Lower lobe of right lung (tissue), 2 donors: ENCODE results near the gene KIF25. TPM values are rescaled to one million over a fixed set of nuclear protein-coding genes. Genes with fewer than 3 reads are reported as not detected.
A peak's percentile ranks its signal among the peaks of the same experiment; 100 is the strongest.

Experiments used
- ATAC-seq, 2 donors: fragments of 200-7000 bp; cut with Tn5 transposase; one replicate each; pipeline ENCODE4 v1.9.1; 2020 to 2022; ENCODE audit warnings: mild to moderate bottlenecking in 2 of 2, moderate library complexity in 2 of 2
- DNase-seq: peaks from one replicate; pipeline ENCODE4 v3.0.0-alpha.2; 2020
- H3K27ac ChIP-seq: fragments of 200-600 bp; one replicate; pipeline ENCODE4 v1.8.0; 2022
- H3K27me3 ChIP-seq: fragments of 200-600 bp; one replicate; pipeline ENCODE4 v1.8.0; 2022; ENCODE audit warnings: low read depth
- H3K36me3 ChIP-seq: fragments of 200-600 bp; one replicate; pipeline ENCODE4 v1.8.0; 2022; ENCODE audit warnings: mild to moderate bottlenecking
- H3K4me1 ChIP-seq: fragments of 200-600 bp; one replicate; pipeline ENCODE4 v1.8.0; 2022
- H3K4me3 ChIP-seq: fragments of 200-600 bp; one replicate; pipeline ENCODE4 v1.8.0; 2022; ENCODE audit warnings: mild to moderate bottlenecking
- H3K9me3 ChIP-seq: fragments of 200-600 bp; one replicate; pipeline ENCODE4 v1.8.0; 2022
- intact Hi-C: fragments of 100-400 bp; cut with DNase I; formaldehyde crosslinking; loops from one replicate; pipeline ENCODE4 v1.11.0; 2022
- total RNA-seq: library from RNA; stranded (reverse); fragmentation: NEBNext Ultra II Directional; extraction: Animal tissue kit (Norgen Biotek cat#: 25700); gene quantifications from one replicate; pipeline ENCODE4 v1.2.1, GENCODE V29; 2021
- TF ChIP-seq, protein P1 (sequence below): fragments of 200-600 bp; IDR thresholded peaks from one replicate; pipeline ENCODE4 v1.8.0; 2022; ENCODE audit warnings: antibody characterized with exemption, mild to moderate bottlenecking
- donor health status: DM: no; HTN: yes; CAD: no; lungs with severe emphysema.

KIF25 gene
- total RNA-seq, 1 donor from 2014 or later = 0.56 TPM

GRCh38 chr6:168044521-168045130 lies 47.2 kb downstream of the KIF25 start:
- Histone ChIP-seq H3K27ac (no peak overlapping the region), H3K36me3 (no peaks in the 10 kb centered on the region), H3K27me3 (no peaks in the 10 kb centered on the region), H3K4me3 (no peak overlapping the region), H3K4me1 (peaks cover 13% of the 10 kb centered on the region), H3K9me3 (peaks cover 16% of the 10 kb centered on the region)
- ATAC-seq = no peak
- peak; percentile 16 for DNase-seq
- intact Hi-C loops = no loop called here
- TF ChIP-seq, protein P1, sequence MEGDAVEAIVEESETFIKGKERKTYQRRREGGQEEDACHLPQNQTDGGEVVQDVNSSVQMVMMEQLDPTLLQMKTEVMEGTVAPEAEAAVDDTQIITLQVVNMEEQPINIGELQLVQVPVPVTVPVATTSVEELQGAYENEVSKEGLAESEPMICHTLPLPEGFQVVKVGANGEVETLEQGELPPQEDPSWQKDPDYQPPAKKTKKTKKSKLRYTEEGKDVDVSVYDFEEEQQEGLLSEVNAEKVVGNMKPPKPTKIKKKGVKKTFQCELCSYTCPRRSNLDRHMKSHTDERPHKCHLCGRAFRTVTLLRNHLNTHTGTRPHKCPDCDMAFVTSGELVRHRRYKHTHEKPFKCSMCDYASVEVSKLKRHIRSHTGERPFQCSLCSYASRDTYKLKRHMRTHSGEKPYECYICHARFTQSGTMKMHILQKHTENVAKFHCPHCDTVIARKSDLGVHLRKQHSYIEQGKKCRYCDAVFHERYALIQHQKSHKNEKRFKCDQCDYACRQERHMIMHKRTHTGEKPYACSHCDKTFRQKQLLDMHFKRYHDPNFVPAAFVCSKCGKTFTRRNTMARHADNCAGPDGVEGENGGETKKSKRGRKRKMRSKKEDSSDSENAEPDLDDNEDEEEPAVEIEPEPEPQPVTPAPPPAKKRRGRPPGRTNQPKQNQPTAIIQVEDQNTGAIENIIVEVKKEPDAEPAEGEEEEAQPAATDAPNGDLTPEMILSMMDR = no peak

DNA sequence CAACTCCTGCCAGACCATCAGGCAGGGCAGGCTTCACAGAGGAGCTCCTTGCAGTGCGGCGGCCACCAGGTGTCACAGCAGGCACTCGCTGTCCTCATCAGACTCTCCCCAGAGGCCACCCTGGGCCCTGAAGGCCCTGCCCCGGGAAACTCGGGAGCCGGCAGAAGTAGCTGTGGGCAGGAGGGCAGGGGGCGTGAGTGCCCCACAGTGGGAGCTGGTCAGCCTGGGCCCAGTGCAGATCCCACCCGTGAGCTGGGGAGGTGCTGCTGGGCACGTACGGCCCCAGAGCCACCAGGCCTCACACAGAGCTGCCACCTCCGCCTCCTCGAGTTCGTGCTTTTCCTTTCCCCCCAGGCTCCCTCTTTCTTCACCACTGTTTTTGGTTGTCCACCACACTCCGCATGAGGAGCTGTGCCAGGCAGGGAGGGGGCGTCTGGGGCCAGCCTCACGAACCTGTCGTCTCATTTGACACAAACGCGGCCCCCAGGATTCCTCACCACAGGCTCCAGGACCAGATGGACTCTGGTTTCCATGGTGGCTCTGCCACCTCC lies 47.7 kb downstream of the KIF25 start:
- intact Hi-C loops = no loop called here
- peak in 1 of 2 donors; percentile 9 for ATAC-seq
- Histone ChIP-seq H3K27ac (no peak overlapping the region), H3K9me3 (peaks cover 10% of the 10 kb centered on the region), H3K36me3 (no peaks in the 10 kb centered on the region), H3K4me3 (no peak overlapping the region), H3K27me3 (no peaks in the 10 kb centered on the region), H3K4me1 (peaks cover 13% of the 10 kb centered on the region)
- TF ChIP-seq, protein P1 = no peak
- peak; percentile 36 for DNase-seq

DNA sequence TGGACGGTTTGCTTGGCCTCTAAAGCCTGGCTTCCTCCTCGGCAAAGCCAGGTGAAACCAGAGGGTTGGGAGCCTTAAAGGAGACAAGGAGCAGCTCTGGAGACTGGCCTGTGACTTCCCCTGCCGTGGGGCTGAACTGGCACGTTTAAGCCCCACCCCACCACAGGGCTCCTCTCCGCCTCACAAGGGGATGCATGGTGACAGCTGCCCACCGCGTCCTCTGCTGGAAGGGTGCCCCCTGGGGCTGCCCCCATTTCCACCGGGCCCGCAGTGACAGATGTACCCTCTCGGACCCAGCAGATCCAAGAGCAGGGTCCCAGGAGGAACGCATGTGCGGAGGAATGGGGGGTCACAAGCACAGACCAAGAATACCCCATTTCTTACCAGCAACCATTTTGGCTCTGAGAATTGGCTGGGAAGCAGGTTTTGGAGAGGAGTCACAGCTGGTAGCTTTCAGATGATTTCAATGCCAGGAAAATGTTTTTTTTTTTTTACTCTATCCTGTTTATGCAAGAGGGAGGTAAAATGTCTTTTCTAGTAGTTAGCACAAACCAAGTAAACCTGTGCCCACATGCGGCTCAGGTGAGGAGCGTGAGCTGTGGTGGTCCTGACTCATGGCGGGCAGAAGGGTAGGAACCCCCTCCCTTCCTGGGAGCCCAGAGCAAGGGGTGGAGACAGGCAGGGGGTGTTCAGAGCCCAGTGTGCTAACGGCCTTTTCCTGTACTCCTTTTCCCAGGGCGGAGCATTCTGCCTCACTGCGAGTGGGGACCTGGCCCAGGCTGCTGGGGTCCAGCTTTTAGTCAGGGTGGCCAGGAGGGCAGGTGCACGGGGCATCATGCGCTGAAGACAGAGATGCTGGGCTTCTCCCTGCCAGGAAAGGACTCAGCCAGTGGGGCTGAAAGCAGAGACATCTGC lies 48.5 kb downstream of the KIF25 start:
- H3K4me3 ChIP-seq = no peak overlapping the region
- no peak overlapping the region for H3K27ac ChIP-seq
- peaks cover 13% of the 10 kb centered on the region for H3K4me1 ChIP-seq
- TF ChIP-seq, protein P1 = no peak
- intact Hi-C loops = no loop called here
- DNase-seq = peak; percentile 37
- H3K36me3 ChIP-seq = no peaks in the 10 kb centered on the region
- no peak for ATAC-seq
- H3K27me3 ChIP-seq = no peaks in the 10 kb centered on the region
- H3K9me3 ChIP-seq = peaks cover 5% of the 10 kb centered on the region

- Histone ChIP-seq H3K4me3 (no peak overlapping the region), H3K36me3 (no peaks in the 10 kb centered on the region), H3K9me3 (peaks cover 3% of the 10 kb centered on the region), H3K4me1 (peaks cover 13% of the 10 kb centered on the region), H3K27ac (no peak overlapping the region), H3K27me3 (no peaks in the 10 kb centered on the region)
- TF ChIP-seq, protein P1 = no peak
- DNase-seq (no peak), ATAC-seq (no peak)
- intact Hi-C loops = no loop called here
Observed at GRCh38 chr6:168046696-168047095, 49.2 kb downstream of the KIF25 start.

DNA sequence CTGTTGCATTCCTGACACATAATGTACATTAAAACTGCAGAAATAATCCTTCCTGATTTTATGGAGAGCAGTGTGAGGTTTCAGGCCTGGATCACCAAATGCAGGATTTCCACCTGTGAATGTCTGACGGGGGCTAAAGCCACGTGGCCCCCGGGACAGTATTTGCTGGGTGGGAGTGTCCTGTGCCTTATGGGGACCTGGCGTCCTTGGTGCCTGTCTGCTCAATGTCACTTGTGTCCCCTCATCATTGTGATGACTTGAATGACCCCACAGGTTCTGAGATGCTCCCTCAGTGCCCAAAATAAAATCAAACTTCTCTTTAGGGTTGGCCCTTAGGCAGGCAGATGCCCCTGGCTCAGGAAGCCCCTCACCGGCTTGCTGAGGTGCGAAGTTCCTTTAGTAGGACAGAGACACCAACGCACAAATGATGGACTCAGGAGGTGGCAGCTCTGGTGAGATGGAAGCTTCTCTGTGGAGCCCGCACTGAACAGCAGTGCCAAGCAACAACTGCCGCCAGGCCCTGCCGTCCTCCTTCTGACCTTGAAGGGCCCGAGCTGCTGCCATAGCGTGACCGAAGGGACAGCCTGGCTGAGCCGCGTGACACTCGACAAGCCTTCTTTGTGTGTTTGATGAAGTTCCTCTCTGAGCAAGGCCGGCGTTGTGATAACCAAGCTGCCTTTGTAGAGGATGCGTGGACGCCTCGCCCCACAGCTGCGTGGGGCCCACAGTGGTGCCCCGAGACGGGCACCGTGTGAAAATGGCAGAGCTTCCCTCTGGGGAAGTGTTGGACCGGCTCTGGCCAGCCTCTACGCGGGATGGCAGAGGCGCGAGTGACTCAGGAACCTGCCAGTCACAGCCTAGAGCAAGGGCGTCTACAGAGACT lies 50.6 kb downstream of the KIF25 start:
- Histone ChIP-seq H3K4me1 (peaks cover 13% of the 10 kb centered on the region), H3K27ac (no peak overlapping the region), H3K36me3 (no peaks in the 10 kb centered on the region), H3K4me3 (no peak overlapping the region), H3K27me3 (no peaks in the 10 kb centered on the region), H3K9me3 (no peaks in the 10 kb centered on the region)
- ATAC-seq = no peak
- peak; percentile 44 for DNase-seq
- intact Hi-C loops = no loop called here
- TF ChIP-seq, protein P1 = no peak
